Neural progenitor cell (in vitro differentiated cells): ENCODE measurements around the gene ZNF618. TPM values are rescaled to one million over a fixed set of nuclear protein-coding genes. Genes with fewer than 3 reads are reported as not detected.

Experiments
- DNase-seq: peaks from one replicate; pipeline ENCODE4 v3.0.0-alpha.2; 2016; ENCODE audit warnings: low spot score
- H2AFZ ChIP-seq: fragments of 200-600 bp; sonication (generic); replicated peaks from 2 replicates; pipeline ENCODE4 v1.6.1; 2016; ENCODE audit warnings: antibody characterized with exemption
- H3F3A ChIP-seq: fragments of 200-600 bp; sonication (generic); 2 replicates; pipeline ENCODE4 v1.6.1; 2016; ENCODE audit warnings: antibody characterized with exemption, low read depth
- H3K27ac ChIP-seq: fragments of 200-600 bp; sonication (generic); 2 replicates; pipeline ENCODE4 v1.5.1; 2016; ENCODE audit warnings: mild to moderate bottlenecking
- H3K27me3 ChIP-seq: fragments of 200-600 bp; sonication (generic); 2 replicates; pipeline ENCODE4 v1.6.1; 2016; ENCODE audit warnings: mild to moderate bottlenecking, moderate library complexity
- H3K36me3 ChIP-seq: fragments of 200-600 bp; sonication (generic); 2 replicates; pipeline ENCODE4 v1.5.1; 2016
- H3K4me1 ChIP-seq: fragments of 200-600 bp; sonication (generic); 2 replicates; pipeline ENCODE4 v1.6.1; 2016; ENCODE audit warnings: mixed run types
- H3K4me2 ChIP-seq: fragments of 200-600 bp; sonication (generic); 2 replicates; pipeline ENCODE4 v1.6.1; 2016
- H3K4me3 ChIP-seq: fragments of 200-600 bp; sonication (generic); 2 replicates; pipeline ENCODE4 v1.5.1; 2016
- H3K79me2 ChIP-seq: fragments of 200-600 bp; sonication (generic); 2 replicates; pipeline ENCODE4 v1.6.1; 2016; ENCODE audit warnings: low read depth
- H3K9ac ChIP-seq: fragments of 200-600 bp; sonication (generic); 2 replicates; pipeline ENCODE4 v1.6.1; 2016
- H3K9me3 ChIP-seq: fragments of 200-600 bp; sonication (generic); 2 replicates; pipeline ENCODE4 v1.5.1; 2016; ENCODE audit warnings: low read depth
- H4K20me1 ChIP-seq: fragments of 200-600 bp; sonication (generic); 2 replicates; pipeline ENCODE4 v1.6.1; 2016; ENCODE audit warnings: low read depth
- H3K27ac Mint-ChIP-seq: 3 replicates; pipeline ENCODE4 v1.8.0; 2021; ENCODE audit warnings: mixed read lengths
- H3K27me3 Mint-ChIP-seq: 2 replicates; pipeline ENCODE4 v1.8.0; 2022; ENCODE audit warnings: low read depth, mild to moderate bottlenecking, inconsistent platforms, moderate library complexity, mixed read lengths; ENCODE audit not compliant: insufficient read depth
- H3K36me3 Mint-ChIP-seq: 3 replicates; pipeline ENCODE4 v1.8.0; 2021; ENCODE audit warnings: mixed read lengths
- H3K4me1 Mint-ChIP-seq: 3 replicates; pipeline ENCODE4 v1.8.0; 2021; ENCODE audit warnings: mixed read lengths
- H3K4me3 Mint-ChIP-seq: 3 replicates; pipeline ENCODE4 v1.8.0; 2021; ENCODE audit warnings: mild to moderate bottlenecking, moderate library complexity, mixed read lengths
- H3K9me3 Mint-ChIP-seq: 3 replicates; pipeline ENCODE4 v1.8.0; 2020; ENCODE audit warnings: mixed read lengths
- CTCF ChIP-seq: fragments of 200-600 bp; sonication (generic); IDR thresholded peaks from 2 replicates; pipeline ENCODE4 v1.5.1; 2017; ENCODE audit warnings: antibody characterized with exemption, mild to moderate bottlenecking
- EZH2 ChIP-seq: fragments of 200-600 bp; sonication (generic); IDR thresholded peaks from 2 replicates; pipeline ENCODE4 v1.6.1; 2017; ENCODE audit warnings: antibody characterized with exemption, mild to moderate bottlenecking, moderate library complexity
- EZH2phosphoT487 ChIP-seq: fragments of 200-600 bp; sonication (generic); IDR thresholded peaks from 2 replicates; pipeline ENCODE4 v1.6.1; 2017; ENCODE audit warnings: antibody characterized with exemption
- total RNA-seq: library from RNA; depleted of rRNA; stranded (reverse); fragments of >200 nt; gene quantifications from 2 replicates; pipeline ENCODE4 v1.2.3, GENCODE V29; 2015; ENCODE audit warnings: low replicate concordance

The ZNF618 gene
- total RNA-seq, 1 donor from 2014 or later, result 10.5 TPM

DNA sequence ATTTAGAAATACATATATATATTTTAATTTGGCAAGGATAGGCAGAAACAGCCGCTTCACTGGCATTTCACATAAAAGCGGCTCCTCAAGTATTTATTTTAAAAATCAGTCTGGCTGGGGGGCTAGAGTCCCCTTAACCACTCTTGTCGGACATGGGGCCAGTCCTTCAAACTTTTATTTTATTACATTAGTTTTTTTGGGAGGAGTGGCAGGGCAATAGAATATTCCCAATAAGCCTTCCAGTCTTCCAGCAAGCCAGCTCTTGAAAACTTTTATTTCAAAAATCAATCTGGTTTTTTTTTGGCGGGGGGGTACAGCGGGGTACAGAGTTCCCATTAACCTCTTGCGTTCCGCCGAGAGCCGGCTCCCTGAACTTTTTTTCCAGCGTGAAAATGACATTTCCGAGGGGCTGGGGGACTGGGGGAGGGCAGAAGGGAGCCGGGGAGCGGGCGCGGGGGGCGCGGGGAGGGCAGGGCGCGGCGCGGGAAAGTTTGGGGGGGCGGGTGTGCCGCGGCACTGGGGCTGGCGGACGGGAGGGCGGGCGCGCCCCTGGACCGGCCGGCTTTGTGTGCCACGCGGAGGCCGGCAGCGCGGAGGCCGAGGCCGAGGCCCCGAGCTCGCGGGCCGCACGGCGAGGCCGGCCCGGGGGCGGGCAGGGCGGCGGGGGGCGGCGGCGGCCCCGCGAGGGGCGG, 504 bp upstream of the ZNF618 start:
- H3K27me3 ChIP-seq, result peaks cover 10% of the 10 kb centered on the region
- H3K4me1 Mint-ChIP-seq, result peaks cover 22% of the 10 kb centered on the region
- TF ChIP-seq EZH2 (no peak), EZH2phosphoT487 (no peak), CTCF (no peak)
- H3F3A ChIP-seq, result peaks cover 9% of the 10 kb centered on the region
- H3K36me3 ChIP-seq, result no peaks in the 10 kb centered on the region
- no peaks in the 10 kb centered on the region for H3K9me3 ChIP-seq
- H3K9me3 Mint-ChIP-seq, result peaks cover 6% of the 10 kb centered on the region
- peak; percentile 61 for DNase-seq
- H3K9ac ChIP-seq, result no peak overlapping the region
- peak overlapping the region; percentile 49 for H3K4me3 ChIP-seq
- H3K4me2 ChIP-seq, result peak overlapping the region; percentile 75
- peaks cover 18% of the 10 kb centered on the region for H3K4me1 ChIP-seq
- peak overlapping the region; percentile 83 for H3K4me3 Mint-ChIP-seq
- H2AFZ ChIP-seq, result no peak overlapping the region
- peaks cover 2% of the 10 kb centered on the region for H3K27me3 Mint-ChIP-seq
- H3K36me3 Mint-ChIP-seq, result peaks cover 10% of the 10 kb centered on the region
- peaks cover 41% of the 10 kb centered on the region for H3K79me2 ChIP-seq
- peaks cover 12% of the 10 kb centered on the region for H4K20me1 ChIP-seq
- no peak overlapping the region for H3K27ac Mint-ChIP-seq
- no peak overlapping the region for H3K27ac ChIP-seq

DNA sequence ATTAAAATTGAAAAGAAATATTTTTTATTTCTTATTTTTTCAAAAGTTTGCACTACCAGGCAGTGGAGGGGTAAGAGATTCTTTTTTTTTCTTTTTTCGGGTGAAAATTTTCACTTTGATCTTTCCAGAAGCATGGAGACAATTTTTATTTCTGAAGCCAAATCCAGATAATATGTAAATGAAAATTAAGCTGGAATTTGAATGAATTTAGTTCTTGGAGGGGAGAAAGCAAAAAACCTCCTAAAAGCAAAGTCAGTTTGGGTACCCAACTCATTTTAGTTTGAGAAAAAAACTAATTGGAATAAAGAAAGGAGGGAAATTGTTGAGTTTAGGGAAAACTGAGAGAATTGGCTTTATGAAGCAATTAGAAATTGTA, 872 bp downstream of the ZNF618 start:
- H3F3A ChIP-seq, result peaks cover 9% of the 10 kb centered on the region
- peak overlapping the region; percentile 88 for H3K4me2 ChIP-seq
- Mint-ChIP-seq H3K27ac (peak overlapping the region; percentile 99), H3K27me3 (peaks cover 2% of the 10 kb centered on the region), H3K9me3 (peaks cover 4% of the 10 kb centered on the region), H3K36me3 (peaks cover 20% of the 10 kb centered on the region), H3K4me3 (peak overlapping the region; percentile 98), H3K4me1 (peaks cover 29% of the 10 kb centered on the region)
- TF ChIP-seq CTCF, result peak; percentile 19
- TF ChIP-seq EZH2, result no peak
- TF ChIP-seq EZH2phosphoT487, result no peak
- H3K4me3 ChIP-seq, result peak overlapping the region; percentile 85
- DNase-seq, result no peak
- no peak overlapping the region for H2AFZ ChIP-seq
- no peak overlapping the region for H3K27ac ChIP-seq
- no peaks in the 10 kb centered on the region for H3K36me3 ChIP-seq
- peaks cover 25% of the 10 kb centered on the region for H4K20me1 ChIP-seq
- H3K9me3 ChIP-seq, result no peaks in the 10 kb centered on the region
- H3K9ac ChIP-seq, result peak overlapping the region; percentile 63
- peaks cover 18% of the 10 kb centered on the region for H3K4me1 ChIP-seq
- H3K79me2 ChIP-seq, result peaks cover 55% of the 10 kb centered on the region
- H3K27me3 ChIP-seq, result peaks cover 10% of the 10 kb centered on the region

DNA sequence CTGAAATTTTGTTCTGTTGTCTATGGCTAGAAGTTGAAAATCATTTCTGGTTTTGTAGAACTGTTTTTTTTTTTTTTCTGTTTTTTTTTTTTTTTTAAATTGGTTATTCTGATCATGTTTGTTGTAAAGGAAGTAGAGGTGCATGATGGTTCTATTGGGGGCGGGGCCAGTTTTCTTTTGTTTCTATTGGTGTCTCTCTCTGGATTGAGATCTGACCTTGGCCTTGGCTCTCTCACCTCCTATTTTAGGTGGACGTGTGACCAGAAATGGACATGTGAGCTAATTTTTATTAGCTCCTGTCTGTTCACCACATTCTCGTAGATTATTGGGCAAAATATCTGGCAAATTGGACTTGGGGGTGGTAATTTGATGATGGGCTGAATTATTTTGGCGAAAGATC, 3.2 kb downstream of the ZNF618 start:
- Mint-ChIP-seq H3K4me1 (peaks cover 43% of the 10 kb centered on the region), H3K27ac (no peak overlapping the region), H3K36me3 (peaks cover 23% of the 10 kb centered on the region), H3K9me3 (no peaks in the 10 kb centered on the region), H3K27me3 (no peaks in the 10 kb centered on the region), H3K4me3 (no peak overlapping the region)
- no peak overlapping the region for H3K4me3 ChIP-seq
- H3K4me2 ChIP-seq, result no peak overlapping the region
- peaks cover 12% of the 10 kb centered on the region for H3F3A ChIP-seq
- H3K27ac ChIP-seq, result no peak overlapping the region
- H4K20me1 ChIP-seq, result peaks cover 48% of the 10 kb centered on the region
- no peak overlapping the region for H3K9ac ChIP-seq
- peaks cover 78% of the 10 kb centered on the region for H3K79me2 ChIP-seq
- no peak overlapping the region for H2AFZ ChIP-seq
- DNase-seq, result no peak
- no peak for TF ChIP-seq CTCF
- TF ChIP-seq EZH2, result no peak
- no peak for TF ChIP-seq EZH2phosphoT487
- H3K36me3 ChIP-seq, result no peaks in the 10 kb centered on the region
- peaks cover 10% of the 10 kb centered on the region for H3K27me3 ChIP-seq
- H3K4me1 ChIP-seq, result peaks cover 18% of the 10 kb centered on the region
- H3K9me3 ChIP-seq, result no peaks in the 10 kb centered on the region
